ENCODE measurements around the gene UPF1.
"Not testable (repeated sequence)": the region's sequence is repeated elsewhere in the genome, so short reads cannot be mapped to it uniquely, and the experiment has no call there.

The UPF1 gene

GRCh38 chr19:18901491-18901890 is 69.7 kb downstream of the UPF1 start:
- no peak for DNase-seq

- DNase-seq: not testable (repeated sequence)
Observed at GRCh38 chr19:18902519-18902918, 70.8 kb downstream of the UPF1 start.

GRCh38 chr19:18903156-18904037 is 71.6 kb downstream of the UPF1 start:
- DNase-seq: no peak

GRCh38 chr19:18904334-18905057 is 72.7 kb downstream of the UPF1 start:
- no peak for DNase-seq

- DNase-seq: no peak
Observed at GRCh38 chr19:18905058-18905456, 73.3 kb downstream of the UPF1 start.

- DNase-seq: no peak
Observed at GRCh38 chr19:18905513-18906236, 73.9 kb downstream of the UPF1 start.

GRCh38 chr19:18906605-18907519 is 75.1 kb downstream of the UPF1 start:
- no peak for DNase-seq

GRCh38 chr19:18908917-18909619 is 77.3 kb downstream of the UPF1 start:
- no peak for DNase-seq

GRCh38 chr19:18910010-18910409 is 78.3 kb downstream of the UPF1 start:
- no peak for DNase-seq

GRCh38 chr19:18910801-18911436 is 79.2 kb downstream of the UPF1 start:
- DNase-seq: no peak

- DNase-seq: no peak
Observed at GRCh38 chr19:18912933-18913332, 81.2 kb downstream of the UPF1 start.

GRCh38 chr19:18913466-18913865 is 81.7 kb downstream of the UPF1 start:
- no peak for DNase-seq

GRCh38 chr19:18915639-18916038 is 83.9 kb downstream of the UPF1 start:
- DNase-seq: no peak

GRCh38 chr19:18917593-18917992 is 85.8 kb downstream of the UPF1 start:
- not testable (repeated sequence) for DNase-seq
